Activated CD4-positive, alpha-beta T cell treated with anti-CD3 and anti-CD28 coated beads, Interleukin-2, amount 10 ng/mL, durations not matched to agents 24 days and 14 days (primary cell): ENCODE measurements around the gene NCBP2. TPM values are rescaled to one million over a fixed set of nuclear protein-coding genes. Genes with fewer than 3 reads are reported as not detected.
A peak's percentile ranks its signal among the peaks of the same experiment; 100 is the strongest.
"Not testable (repeated sequence)": the region's sequence is repeated elsewhere in the genome, so short reads cannot be mapped to it uniquely, and the experiment has no call there.

Experiments
- DNase-seq: peaks from one replicate; pipeline ENCODE4 v3.0.0; 2022
- H3K27ac Mint-ChIP-seq: one replicate; pipeline ENCODE4 v1.8.0; 2022; ENCODE audit warnings: mild to moderate bottlenecking, mixed read lengths
- H3K27me3 Mint-ChIP-seq: one replicate; pipeline ENCODE4 v1.8.0; 2022; ENCODE audit warnings: mixed read lengths
- H3K36me3 Mint-ChIP-seq: one replicate; pipeline ENCODE4 v1.8.0; 2022; ENCODE audit warnings: low read depth, mild to moderate bottlenecking, mixed read lengths
- H3K4me1 Mint-ChIP-seq: one replicate; pipeline ENCODE4 v1.8.0; 2021; ENCODE audit warnings: mixed read lengths
- H3K4me3 Mint-ChIP-seq: one replicate; pipeline ENCODE4 v1.8.0; 2022; ENCODE audit warnings: mild to moderate bottlenecking, moderate library complexity, mixed read lengths
- H3K9me3 Mint-ChIP-seq: one replicate; pipeline ENCODE4 v1.8.0; 2021; ENCODE audit warnings: mixed read lengths
- intact Hi-C: fragments of 100-400 bp; cut with micrococcal nuclease; formaldehyde crosslinking; loops from one replicate; pipeline ENCODE4 v1.15.1; 2023
- total RNA-seq: library from RNA; stranded (reverse); gene quantifications from 2 replicates; pipeline ENCODE4 v1.2.3, GENCODE V29; 2022

The NCBP2 gene
- total RNA-seq, 1 donor from 2014 or later, result 105 TPM

DNA sequence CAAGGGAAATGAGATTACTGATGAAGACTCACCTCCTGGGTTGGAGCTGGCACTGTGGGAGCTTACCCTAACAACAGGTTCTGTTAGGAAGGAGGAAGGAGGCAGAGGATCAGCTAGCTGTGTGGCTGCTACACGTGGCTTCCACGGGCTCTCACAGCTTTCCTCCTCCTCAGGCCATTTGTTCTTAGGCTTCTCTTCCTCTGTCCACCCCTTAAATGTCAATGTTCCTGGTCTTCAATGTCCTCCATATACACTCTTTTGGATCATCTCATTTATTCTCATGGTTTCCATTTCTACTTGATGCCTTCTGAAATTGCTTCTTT lies 21.3 kb upstream of the NCBP2 start:
- Mint-ChIP-seq H3K4me3 (no peak overlapping the region), H3K27me3 (no peaks in the 10 kb centered on the region), H3K4me1 (peaks cover 10% of the 10 kb centered on the region), H3K9me3 (no peaks in the 10 kb centered on the region), H3K27ac (no peak overlapping the region), H3K36me3 (peaks cover 8% of the 10 kb centered on the region)
- DNase-seq, result no peak
- intact Hi-C loops, result no loop called here

DNA sequence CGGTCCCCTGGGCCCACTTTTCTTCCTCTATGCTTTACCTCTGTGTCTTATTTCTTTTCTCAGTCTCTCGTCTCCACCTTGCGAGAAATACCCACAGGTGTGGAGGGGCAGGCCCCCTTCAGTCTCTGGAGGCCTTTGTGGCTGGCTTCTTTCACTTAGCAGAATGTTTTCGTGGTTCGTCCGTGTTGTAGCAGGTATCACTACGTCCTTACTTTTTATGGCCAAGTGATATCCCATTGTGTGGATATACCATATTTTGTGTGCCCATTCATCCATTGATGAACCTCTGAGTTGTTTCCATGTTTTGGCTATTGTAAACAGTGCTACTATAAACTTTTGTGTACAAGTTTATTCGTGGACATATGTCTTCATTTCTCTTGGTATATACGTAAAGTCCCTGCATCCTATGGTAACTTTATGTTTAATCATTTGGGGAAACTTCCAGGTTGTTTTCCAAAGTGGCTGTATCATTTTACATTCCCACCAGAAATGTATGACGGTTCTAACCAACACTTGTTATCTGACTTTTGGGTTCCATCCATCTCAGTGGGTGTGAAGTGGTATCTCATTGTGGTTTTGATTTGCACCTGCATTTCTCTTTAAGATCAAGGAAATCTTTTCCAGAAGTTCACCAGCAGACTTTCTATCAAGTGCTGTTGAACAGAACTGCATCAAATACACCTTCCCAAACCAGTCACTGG lies 20.8 kb upstream of the NCBP2 start:
- Mint-ChIP-seq H3K9me3 (no peaks in the 10 kb centered on the region), H3K4me3 (no peak overlapping the region), H3K27me3 (no peaks in the 10 kb centered on the region), H3K4me1 (peaks cover 9% of the 10 kb centered on the region), H3K27ac (no peak overlapping the region), H3K36me3 (peaks cover 8% of the 10 kb centered on the region)
- DNase-seq, result no peak
- intact Hi-C loops, result no loop called here

DNA sequence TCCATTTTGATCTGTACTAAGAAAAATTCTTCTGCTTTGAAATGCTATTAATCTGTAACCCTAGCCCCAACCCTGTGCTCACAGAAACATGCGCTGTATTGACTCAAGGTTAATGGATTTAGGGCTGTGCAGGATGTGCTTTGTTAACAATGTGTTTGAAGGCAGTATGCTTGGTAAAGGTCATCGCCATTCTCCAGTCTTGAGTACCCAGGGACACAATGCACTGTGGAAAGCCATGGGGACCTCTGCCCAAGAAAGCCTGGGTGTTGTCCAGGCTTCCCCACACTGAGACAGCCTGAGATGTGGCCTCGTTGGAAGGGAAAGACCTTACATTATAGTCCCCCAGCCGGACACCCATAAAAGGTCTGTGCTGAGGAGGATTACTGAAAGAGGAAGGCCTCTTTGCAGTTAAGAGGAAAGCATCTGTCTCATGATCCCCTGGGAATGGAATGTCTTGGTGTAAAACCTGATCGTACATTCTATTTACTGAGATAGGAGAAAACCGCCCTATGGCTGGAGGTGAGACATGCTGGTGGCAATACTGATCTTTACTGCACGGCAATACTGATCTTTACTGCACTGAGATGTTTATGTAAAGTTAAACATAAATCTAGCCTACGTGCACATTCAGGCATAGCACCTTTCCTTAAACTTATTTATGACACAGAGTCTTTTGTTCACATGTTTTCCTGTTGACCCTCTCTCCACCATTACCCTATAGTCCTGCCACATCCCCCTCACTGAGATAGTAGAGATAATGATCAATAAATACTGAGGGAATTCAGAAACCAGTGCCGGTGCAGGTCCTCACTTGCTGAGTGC lies 20.0 kb upstream of the NCBP2 start:
- Mint-ChIP-seq H3K36me3 (peaks cover 5% of the 10 kb centered on the region), H3K9me3 (no peaks in the 10 kb centered on the region), H3K27ac (no peak overlapping the region), H3K27me3 (no peaks in the 10 kb centered on the region), H3K4me1 (peaks cover 5% of the 10 kb centered on the region), H3K4me3 (no peak overlapping the region)
- intact Hi-C loops, result no loop called here
- DNase-seq, result no peak

DNA sequence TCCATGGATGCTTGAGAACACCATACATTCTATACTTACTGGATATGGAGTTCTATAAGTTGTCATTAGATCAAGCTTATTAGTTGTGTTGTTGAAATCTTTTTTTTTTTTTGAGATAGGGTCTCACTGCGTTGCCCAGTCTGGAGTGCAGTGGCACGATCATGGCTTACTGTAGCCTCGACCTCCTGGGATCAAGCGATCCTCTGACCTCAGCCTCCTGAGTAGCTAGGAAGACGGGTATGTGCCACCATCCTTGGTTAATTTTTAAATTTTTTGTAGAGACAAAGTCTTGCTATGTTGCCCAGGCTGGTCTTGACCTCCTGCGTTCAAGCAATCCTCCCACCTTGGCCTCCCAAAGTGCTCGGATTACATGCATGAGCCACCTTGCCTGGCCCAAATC lies 12.5 kb upstream of the NCBP2 start:
- Mint-ChIP-seq H3K9me3 (no peaks in the 10 kb centered on the region), H3K36me3 (no peaks in the 10 kb centered on the region), H3K27ac (no peak overlapping the region), H3K27me3 (peaks cover 14% of the 10 kb centered on the region), H3K4me3 (no peak overlapping the region), H3K4me1 (peaks cover 3% of the 10 kb centered on the region)
- intact Hi-C loops, result no loop called here
- DNase-seq, result no peak

DNA sequence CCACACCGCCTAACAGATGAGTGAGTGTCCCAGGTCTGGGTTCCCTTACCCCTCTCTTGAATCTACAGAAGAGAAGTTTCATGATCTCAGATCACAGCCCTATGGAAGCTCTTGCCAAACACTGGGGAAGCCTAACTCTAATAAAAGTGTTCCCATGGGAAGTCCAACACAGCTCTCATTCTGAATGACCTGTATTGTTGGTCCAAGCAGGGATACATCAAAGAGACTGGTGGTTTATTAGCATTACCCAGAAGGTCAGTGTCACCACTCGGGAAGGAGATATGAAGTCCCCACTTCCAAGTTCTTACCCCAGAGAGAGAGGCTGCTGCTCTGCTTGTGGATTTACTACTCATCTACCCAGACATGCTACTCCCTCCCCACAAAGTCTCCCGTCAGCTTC lies 9.0 kb upstream of the NCBP2 start:
- no peaks in the 10 kb centered on the region for H3K36me3 Mint-ChIP-seq

DNA sequence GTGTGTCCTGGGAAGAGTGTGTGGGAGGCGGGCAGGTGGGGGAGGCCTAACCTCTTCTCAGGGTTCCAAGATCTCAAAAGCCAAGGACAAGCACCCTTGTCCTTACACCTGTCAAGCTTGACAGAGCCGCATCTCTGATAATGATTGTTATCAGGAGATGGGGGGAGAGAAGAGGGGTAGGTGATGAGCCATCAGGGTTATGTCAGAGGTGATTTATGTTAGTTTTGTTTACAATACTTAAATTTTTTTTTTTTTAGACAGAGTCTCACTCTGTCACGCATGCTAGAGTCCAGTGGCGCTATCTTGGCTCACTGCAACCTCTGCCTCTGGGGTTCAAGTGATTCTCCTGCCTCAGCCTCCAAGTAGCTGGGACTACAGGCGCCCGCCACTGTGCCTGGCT lies 7.4 kb upstream of the NCBP2 start:
- Mint-ChIP-seq H3K27me3 (peaks cover 10% of the 10 kb centered on the region), H3K4me1 (peaks cover 2% of the 10 kb centered on the region), H3K9me3 (no peaks in the 10 kb centered on the region), H3K36me3 (peaks cover 3% of the 10 kb centered on the region), H3K4me3 (no peak overlapping the region), H3K27ac (no peak overlapping the region)
- intact Hi-C loops, result no loop called here
- DNase-seq, result no peak

More for the DNA sequence above, 9.0 kb upstream of the NCBP2 start:
- no peak for DNase-seq
- Mint-ChIP-seq H3K9me3 (no peaks in the 10 kb centered on the region), H3K27ac (no peak overlapping the region), H3K27me3 (peaks cover 11% of the 10 kb centered on the region), H3K4me1 (no peaks in the 10 kb centered on the region), H3K4me3 (no peak overlapping the region)
- intact Hi-C loops, result no loop called here

DNA sequence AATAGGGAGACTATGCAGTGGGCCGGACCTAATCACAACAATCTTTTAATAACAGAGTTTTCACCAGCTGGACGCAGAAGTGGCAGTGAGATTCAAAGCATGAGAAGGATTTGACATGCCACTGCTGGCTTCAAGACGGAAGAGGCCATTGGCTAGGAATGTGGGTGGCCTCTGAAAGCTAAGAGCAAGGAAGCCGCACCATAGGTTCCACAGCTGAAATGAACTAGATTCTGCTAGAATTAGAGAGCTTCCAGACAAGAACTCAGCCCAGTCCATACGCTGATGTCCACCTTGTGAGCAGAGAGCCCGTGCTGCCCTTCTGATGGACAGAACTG lies 6.9 kb upstream of the NCBP2 start:
- Mint-ChIP-seq H3K4me1 (peaks cover 5% of the 10 kb centered on the region), H3K9me3 (no peaks in the 10 kb centered on the region), H3K27ac (no peak overlapping the region), H3K4me3 (no peak overlapping the region), H3K27me3 (peaks cover 5% of the 10 kb centered on the region), H3K36me3 (peaks cover 5% of the 10 kb centered on the region)
- DNase-seq, result no peak
- intact Hi-C loops, result no loop called here

DNA sequence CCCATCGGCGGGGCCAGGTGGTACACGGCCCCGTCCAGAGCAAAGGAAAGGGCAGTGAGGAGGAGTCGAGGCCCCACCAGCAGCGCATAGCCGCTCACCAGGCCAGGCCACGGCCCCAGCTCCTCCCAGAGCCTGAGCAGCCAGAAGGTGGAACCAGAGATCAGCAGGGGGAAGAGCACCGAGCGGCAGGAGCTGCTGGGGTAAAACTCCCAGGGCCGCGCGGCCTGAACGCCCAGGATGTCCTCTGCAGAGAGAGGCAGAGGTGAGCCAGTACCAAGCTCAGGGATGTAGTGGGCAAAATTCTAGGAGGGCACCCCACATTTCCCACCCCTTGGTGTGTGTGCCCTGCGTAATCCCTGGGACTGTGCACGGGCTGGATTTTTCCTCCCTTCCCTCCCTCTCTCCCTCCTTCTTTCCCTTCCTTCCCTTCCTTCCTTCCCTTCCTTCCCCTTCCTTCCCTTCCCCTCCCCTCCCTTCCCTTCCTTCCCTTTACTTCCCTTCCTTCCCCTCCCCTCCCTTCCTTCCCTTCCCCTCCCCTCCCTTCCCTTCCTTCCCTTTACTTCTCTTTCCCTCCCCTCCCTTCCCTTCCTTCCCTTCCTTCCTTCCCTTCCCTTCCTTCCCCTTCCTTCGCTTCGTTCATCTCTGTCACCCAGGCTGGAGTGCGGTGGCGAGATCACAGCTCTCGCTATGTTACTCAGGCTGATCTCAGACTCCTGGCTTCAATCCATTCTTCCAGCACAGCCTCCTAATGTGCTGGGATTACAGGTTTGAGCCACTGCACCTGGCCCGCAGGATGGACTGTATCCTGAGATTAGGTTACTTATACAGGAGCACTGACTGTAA lies 6.3 kb upstream of the NCBP2 start:
- peaks cover 10% of the 10 kb centered on the region for H3K4me1 Mint-ChIP-seq
- H3K9me3 Mint-ChIP-seq, result no peaks in the 10 kb centered on the region
- H3K36me3 Mint-ChIP-seq, result peaks cover 8% of the 10 kb centered on the region
- peaks cover 5% of the 10 kb centered on the region for H3K27me3 Mint-ChIP-seq
- DNase-seq, result no peak
- H3K4me3 Mint-ChIP-seq, result no peak overlapping the region
- intact Hi-C loops, result no loop called here
- no peak overlapping the region for H3K27ac Mint-ChIP-seq

DNA sequence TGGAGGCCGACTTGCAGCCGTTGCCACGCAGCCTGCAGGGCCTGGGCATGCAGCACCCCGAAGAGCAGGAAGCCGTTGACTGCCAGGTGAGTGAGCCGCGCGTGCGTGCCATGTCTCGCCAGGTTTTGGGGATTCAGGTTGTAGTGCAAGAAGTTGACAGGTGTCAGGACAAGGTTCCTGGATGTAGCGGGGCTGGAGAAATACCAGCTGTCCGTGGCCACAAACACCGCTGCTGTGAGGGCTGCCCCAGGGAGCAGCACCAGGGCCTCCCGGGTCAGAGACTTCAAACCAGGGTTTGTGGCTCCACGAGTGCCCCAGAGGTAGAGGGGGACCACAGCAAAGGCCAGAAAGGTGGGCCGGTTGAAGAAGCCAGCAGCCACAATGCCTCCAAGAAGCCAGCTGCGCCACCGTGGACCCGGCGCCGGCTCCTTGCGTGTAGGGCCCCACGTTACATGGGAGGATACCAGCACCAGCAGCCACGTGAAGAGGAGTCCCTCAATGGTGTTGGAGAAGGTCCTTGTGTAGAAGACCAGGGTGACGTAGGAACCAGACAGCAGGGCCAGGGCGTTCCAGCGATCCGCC lies 5.6 kb upstream of the NCBP2 start:
- H3K4me3 Mint-ChIP-seq, result no peak overlapping the region
- intact Hi-C loops, result no loop called here
- H3K27ac Mint-ChIP-seq, result no peak overlapping the region

DNA sequence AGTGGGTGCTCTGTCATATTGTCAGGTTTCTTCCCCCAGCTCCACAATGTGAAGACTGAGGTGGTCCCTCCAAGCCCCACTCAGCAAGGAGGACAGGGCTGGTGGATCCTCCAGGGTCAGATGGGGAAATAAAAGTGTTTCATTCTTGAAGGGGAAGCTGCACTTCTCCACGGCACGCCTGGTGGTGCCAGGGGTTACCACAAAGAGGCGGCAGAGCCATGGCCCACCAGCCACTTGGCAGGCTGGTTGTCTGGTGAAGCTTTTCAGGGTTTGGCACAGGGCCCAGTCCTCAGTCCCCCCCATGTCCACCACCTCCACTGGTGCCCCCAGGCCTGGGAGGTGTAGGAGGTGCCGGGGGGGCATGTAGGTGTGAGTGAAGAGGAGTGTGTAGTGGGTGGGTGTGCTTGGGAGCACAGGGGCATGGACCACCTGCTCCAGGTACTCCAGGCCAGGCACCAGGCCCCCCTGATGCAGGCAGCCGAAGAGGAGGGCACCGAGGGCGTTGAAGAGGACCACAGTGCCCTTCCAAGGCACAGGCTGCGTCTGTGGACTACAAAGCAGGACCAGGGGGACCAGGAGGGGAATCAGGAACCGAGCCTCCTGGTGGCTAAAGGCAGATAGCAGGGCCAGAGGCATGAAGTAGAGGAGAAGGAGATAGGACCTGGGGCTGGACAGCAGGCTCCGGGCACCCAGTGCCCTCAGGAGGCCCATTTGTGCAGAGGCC lies 5.0 kb upstream of the NCBP2 start:
- intact Hi-C loops, result no loop called here
- no peak for DNase-seq
- Mint-ChIP-seq H3K4me3 (no peak overlapping the region), H3K36me3 (peaks cover 18% of the 10 kb centered on the region), H3K27me3 (peaks cover 2% of the 10 kb centered on the region), H3K27ac (no peak overlapping the region), H3K9me3 (peaks cover 3% of the 10 kb centered on the region), H3K4me1 (peaks cover 19% of the 10 kb centered on the region)

More for the DNA sequence above, 5.6 kb upstream of the NCBP2 start:
- no peaks in the 10 kb centered on the region for H3K9me3 Mint-ChIP-seq
- H3K27me3 Mint-ChIP-seq, result no peaks in the 10 kb centered on the region
- H3K4me1 Mint-ChIP-seq, result peaks cover 17% of the 10 kb centered on the region
- H3K36me3 Mint-ChIP-seq, result peaks cover 15% of the 10 kb centered on the region
- DNase-seq, result no peak

DNA sequence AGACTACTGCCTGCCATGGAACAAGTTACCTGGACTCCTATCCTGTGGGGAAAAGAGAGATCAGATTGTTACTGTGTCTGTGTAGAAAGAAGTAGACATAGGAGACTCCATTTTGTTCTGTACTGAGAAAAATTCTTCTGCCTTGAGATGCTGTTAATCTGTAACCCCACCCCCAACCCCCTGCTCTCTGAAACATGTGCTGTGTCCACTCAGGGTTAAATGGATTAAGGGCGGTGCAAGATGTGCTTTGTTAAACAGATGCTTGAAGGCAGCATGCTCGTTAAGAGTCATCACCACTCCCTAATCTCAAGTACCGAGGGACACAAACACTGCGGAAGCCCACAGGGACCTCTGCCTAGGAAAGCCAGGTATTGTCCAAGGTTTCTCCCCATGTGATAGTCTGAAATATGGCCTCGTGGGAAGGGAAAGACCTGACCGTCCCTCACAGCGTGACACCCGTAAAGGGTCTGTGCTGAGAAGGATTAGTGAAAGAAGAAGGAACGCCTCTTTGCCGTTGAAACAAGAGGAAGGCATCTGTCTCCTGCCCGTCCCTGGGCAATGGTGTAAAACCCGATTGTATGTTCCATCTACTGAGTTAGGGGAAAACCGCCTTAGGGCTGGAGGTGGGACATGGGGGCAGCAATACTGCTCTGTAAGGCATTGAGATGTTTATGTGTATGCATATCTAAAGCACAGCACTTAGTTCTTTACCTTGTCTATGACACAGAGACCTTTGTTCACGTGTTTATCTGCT lies 1.9 kb upstream of the NCBP2 start:
- H3K27ac Mint-ChIP-seq, result peak overlapping the region; percentile 49
- H3K27me3 Mint-ChIP-seq, H3K9me3 Mint-ChIP-seq, DNase-seq, intact Hi-C loops: not testable (repeated sequence)
- H3K4me1 Mint-ChIP-seq, result peaks cover 38% of the 10 kb centered on the region
- H3K4me3 Mint-ChIP-seq, result peak overlapping the region; percentile 89
- peaks cover 30% of the 10 kb centered on the region for H3K36me3 Mint-ChIP-seq

DNA sequence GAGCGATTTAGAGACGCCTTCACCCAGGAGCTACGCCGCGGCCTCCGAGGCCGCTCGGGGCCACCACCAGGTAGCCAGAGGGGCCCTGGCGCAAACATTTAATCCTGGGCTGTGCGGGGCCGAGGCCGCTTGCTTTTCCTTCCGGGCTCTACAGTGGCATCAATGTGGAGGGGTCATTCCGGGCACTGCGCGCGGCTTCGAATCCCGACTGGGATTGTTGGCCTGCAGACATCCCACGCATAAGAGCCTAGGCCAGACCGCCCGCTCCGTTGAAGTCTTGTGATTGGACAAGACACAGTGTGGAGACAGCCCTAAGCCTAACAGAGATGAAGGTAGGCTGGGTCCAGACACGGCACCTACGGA lies 568 bp upstream of the NCBP2 start:
- Mint-ChIP-seq H3K27me3 (peaks cover 2% of the 10 kb centered on the region), H3K4me3 (peak overlapping the region; percentile 89), H3K27ac (peak overlapping the region; percentile 95), H3K9me3 (peaks cover 3% of the 10 kb centered on the region), H3K4me1 (peaks cover 41% of the 10 kb centered on the region), H3K36me3 (peaks cover 41% of the 10 kb centered on the region)
- DNase-seq, result peak; percentile 74
- intact Hi-C loops, result loop anchor here (1.0 to 2.0 kb wide), 7 partner anchors 26 to 440 kb away; partner anchors contain the start of genes CEP19, FBXO45, PIGX and RNF168
